GM21825 (cell line): ENCODE measurements around the gene ANXA3.
"Not testable (repeated sequence)": the region's sequence is repeated elsewhere in the genome, so short reads cannot be mapped to it uniquely, and the experiment has no call there.

ENCODE experiments used
- ATAC-seq: cut with Tn5 transposase; IDR thresholded peaks from one replicate; pipeline ENCODE4 v1.9.1; 2021; ENCODE audit warnings: mild to moderate bottlenecking, moderate library complexity; ENCODE audit not compliant: unreplicated experiment

Gene ANXA3

DNA sequence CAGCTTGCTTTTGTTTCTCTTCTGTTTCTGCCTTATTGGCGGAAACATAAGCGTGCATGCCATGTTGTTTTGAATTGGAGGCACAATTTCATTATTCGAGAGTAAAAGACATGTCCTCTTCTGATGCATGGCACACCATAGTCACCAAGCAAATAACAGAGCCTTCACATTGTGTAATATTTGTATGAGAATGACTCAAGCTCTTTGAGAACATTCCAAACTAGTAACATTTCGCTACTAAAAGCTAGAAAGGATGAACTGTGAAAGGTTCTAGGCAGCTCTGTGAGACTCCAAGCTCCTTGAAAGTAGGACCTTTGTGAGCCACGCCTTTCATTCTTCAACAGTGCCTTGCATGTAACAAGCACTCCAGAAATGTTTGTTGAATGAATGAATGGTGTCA, 9.2 kb upstream of the ANXA3 start:
- no peak for ATAC-seq

- ATAC-seq, result no peak
Measured at GRCh38 chr4:78543424-78544125, 8.0 kb upstream of the ANXA3 start.

GRCh38 chr4:78544678-78545077, 6.9 kb upstream of the ANXA3 start:
- ATAC-seq, result no peak

- no peak for ATAC-seq
Measured at GRCh38 chr4:78545275-78546246, 6.0 kb upstream of the ANXA3 start.

DNA sequence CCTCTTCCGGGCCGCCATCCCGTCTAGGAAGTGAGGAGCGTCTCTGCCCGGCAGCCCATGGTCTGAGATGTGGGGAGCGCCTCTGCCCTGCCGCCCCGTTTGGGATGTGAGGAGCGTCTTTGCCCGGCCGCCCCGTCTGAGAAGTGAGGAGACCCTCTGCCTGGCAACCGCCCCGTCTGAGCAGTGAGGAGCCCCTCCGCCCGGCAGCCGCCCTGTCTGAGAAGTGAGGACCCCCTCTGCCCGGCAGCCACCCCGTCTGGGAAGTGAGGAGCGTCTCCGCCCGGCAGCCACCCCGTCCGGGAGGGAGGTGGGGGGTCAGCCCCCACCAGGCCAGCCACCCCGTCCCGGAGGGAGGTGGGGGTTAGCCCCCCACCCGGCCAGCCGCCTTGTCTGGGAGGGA, 3.7 kb upstream of the ANXA3 start:
- ATAC-seq, result not testable (repeated sequence)

- not testable (repeated sequence) for ATAC-seq
Measured at GRCh38 chr4:78548889-78549288, 2.7 kb upstream of the ANXA3 start.

- ATAC-seq, result no peak
Measured at GRCh38 chr4:78552389-78553042, 946 bp downstream of the ANXA3 start.

DNA sequence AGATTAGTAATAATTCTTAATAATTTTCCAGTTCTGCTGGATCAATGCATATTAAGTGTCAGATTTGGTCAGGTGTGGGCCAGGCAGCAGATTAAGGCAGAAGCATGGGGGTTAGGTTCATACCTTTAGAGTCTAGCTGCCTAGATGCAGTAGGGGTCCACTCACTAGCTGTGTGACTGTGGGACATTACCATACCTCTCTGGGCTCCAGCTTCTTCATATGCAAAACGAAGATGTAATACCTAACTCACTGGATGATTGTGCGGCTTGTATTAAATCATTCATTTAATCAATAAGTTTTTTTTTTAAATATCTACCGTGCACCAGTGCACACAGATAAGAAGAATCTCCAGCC, 1.4 kb downstream of the ANXA3 start:
- ATAC-seq, result no peak

GRCh38 chr4:78553529-78554060, 2.0 kb downstream of the ANXA3 start:
- ATAC-seq, result no peak

GRCh38 chr4:78556665-78557064, 5.1 kb downstream of the ANXA3 start:
- no peak for ATAC-seq

- no peak for ATAC-seq
Measured at GRCh38 chr4:78557841-78558240, 6.3 kb downstream of the ANXA3 start.

DNA sequence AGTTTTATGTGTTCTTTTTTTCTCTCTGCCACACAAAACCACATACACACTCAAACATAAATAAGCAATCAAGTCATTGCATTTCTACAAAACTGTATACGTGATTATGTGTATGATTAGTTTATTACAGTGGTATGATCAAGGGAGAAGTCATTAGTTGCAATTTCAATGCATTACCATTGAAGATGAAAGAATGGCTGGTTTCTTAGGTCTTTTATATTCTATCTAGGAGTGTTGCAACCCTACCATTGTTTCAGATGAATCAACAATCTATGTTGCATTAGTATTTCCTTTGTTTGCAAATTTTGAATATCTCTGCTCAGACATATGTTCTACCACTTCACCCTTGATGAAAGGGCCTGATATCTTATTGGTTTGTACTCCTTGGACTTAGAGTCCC, 6.8 kb downstream of the ANXA3 start:
- ATAC-seq, result no peak

DNA sequence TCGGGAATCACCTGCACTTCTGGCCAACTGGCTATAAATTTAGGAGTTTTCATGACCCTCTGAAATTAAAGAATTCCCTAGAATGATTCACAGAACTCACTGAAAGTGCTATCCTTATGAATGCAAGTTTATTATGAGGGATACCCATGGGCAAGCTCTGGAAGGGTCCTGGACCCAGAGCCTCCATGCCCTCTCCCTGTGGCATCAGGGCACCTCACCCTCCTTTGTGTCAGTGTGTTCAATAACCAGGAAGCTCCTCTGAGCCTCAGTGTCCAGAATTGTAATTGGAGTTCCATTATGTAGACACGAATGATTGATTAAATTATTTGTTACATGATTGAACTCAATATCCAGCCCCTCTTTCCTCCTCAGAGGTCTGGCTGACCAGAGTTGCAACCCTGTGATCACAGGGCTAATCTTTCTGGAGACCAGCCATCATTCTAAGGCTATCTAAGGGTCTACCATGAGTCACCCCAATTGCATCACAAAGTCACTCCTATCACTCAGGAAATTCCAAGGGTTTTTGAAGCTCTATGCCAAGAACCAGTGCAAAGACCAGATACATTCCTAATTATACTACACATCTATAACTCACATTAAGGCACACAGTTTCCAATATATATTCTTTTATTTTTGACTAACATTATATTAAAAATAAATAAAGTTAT, 8.9 kb downstream of the ANXA3 start:
- ATAC-seq, result no peak

GRCh38 chr4:78561677-78562076, 10.1 kb downstream of the ANXA3 start:
- no peak for ATAC-seq

GRCh38 chr4:78562687-78563086, 11.1 kb downstream of the ANXA3 start:
- no peak for ATAC-seq

DNA sequence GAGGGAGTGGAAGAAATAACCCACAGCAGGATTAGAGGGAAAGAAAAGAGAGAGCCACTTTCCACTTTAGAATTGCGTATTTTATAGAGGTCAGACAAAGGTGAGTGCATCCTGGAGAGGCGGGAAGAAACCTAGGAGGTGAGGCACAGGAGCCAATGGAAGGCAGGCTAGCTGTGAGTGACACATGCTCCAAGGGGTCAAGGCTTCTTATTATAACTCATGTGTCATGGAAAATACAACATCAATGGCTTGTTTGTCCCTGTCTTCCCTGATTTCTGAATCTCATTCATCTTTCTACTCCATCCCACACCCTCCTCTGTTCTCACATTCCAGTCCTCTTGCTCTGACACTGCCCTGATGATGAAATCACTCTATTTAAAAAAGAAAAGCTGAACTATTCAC, 14.4 kb downstream of the ANXA3 start:
- ATAC-seq, result no peak

DNA sequence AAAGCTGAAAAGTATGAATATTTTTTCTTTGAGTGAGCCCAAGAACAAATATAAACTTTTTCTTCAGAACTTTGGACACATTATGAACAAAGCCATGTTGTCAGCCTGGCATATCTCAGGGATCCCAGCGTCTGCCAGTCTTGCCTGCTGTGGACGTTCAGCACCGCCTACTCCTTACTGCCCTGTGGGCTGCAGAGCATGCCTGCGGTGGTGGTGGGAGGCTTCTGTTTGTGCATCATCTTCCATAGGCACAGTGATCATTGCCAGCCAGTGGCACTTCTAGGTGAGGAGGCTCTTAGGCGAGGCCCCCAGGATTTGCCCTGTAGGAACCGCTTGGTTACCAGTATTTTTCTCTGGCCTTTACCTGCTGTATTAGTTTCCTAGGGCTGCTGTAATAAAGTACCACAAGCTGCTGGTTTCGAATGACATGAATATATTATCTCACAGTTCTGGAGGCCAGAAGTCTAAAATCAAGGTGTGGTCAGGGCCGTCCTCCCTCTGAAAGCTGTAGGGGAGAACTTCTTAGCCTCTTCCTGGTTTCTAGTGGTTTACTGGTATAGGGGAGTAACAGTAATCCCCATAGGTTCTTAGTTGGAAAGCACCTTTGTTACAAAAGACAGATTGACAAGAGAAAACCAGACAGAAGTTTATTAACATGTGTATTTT, 15.4 kb downstream of the ANXA3 start:
- peak; percentile 83 for ATAC-seq

- ATAC-seq, result no peak
Measured at GRCh38 chr4:78567500-78568060, 16.0 kb downstream of the ANXA3 start.

DNA sequence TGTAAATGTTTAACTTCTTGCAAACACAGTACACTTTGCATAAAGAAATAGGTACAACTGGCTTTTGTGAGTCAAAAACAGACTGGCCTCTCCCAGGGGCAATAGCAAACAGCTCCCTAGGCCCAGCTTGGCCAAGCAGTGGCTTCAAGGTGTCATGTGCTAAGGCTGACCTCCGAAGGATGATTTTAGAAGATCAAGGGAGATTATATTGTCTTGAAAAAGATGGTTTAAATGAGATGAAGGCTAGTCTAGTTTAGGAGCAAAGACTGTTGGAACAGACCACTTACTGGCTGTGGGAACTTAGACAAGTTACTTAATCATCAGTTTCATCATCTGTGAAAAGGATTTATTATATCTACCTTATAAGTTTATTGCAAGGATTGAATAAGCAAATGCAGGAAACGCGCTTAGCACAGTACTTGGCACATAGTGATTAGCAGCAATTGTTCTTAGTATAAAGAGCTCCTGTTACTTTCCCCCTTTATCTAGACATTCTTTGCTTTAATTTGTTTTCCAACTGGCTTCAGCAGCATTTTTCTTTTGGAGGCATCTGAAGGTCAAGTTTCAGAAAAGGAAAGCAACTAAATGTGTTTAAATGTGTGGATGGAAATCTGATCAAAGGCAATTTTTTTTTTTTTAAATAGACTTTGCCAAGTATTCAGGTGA, 17.2 kb downstream of the ANXA3 start:
- ATAC-seq, result peak; percentile 72
